SKM-1 (cell line): ENCODE measurements around the gene KDM4B.

Experiments
- DNase-seq: peaks from one replicate; lab custom pipeline; 2025; ENCODE audit not compliant: unreplicated experiment; lab: John Stamatoyannopoulos, UW

The KDM4B gene

DNA sequence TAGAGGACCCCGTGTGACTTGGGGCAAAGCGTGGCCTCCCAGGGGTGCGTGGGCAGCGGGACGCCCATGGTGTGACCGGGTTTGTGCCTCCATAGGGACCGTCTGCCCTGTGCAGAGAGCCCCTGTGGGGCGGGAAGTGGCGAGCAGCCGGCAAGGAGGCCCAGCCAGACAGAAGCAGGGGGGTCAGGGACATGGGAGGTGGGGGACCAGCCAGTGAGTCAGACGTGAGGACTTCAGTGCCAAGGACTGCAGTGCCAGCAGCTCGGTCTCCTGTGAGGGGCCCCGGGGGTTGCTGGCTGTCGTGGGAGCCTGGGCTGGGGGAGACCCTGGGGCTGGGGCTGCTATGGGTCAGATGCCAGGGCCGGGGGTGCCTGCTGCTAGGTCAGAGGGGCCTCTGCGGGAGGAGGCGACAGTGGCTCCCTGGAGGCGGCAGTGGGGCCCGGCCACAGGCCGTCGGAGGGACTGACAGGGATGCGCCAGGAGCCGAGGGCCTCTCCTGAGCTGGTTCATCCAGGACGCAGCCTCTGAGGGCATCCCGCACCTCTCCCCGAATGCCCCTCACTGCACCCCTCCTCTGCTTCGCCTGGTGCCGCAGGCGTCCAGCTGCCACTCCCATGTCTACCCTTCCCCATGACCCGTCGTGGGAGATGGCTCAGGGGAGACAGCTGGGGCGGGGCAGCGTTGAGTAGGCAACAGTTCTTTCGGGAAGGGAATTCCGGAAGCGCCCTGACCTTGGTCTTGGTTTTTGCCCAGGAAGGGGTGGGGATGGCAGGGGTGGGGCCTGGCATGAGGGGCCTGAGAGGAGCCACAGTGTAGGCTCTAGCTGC, 80.0 kb downstream of the KDM4B start:
- DNase-seq = no peak

DNA sequence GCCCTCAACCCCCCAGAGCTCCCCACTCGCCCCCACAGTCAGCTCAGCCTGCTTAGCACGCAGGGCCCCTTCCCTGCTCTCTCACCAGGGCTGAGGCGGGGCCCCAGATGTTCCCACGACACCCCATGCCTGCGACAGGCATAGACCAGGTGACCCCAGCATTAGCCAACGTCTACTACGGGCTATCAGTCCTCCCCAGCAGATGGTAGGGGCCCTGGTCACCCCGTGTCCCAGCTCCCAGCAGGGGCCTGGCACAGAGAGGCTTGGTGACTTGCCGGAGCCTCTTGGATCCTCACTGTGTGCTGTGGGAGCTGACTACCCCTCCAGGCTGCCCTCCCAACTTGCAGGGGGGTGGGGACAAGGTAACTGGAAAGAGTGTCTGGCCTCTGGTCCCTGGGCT, 80.6 kb downstream of the KDM4B start:
- DNase-seq = no peak

DNA sequence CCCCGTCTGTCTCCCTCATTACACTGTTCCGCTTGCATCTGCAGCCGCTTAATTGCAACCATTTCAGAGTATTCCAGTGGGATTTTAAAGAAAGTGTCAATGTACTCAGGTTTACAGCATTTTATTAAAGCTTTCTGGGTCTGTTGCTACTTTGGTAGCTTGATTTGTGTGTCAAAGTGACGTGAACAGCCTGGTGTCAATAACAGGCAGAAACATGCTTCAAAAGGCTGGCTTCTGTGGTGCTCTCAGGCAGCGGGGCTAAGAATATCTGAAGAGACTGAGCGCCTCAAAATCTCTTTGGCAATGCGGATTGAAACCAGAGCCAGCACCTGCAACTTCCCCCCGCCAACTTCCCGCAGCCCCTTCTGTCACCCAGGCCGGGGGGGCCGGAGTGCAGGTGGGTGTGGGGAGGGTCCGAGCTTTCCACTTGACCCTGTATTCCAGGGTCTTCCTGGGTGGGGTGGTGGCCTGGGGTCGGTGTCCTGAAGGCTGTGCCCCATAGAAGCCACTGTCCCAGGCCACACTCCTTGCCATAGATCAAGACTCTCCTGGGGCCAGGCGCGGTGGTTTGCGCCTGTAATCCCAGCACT, 81.2 kb downstream of the KDM4B start:
- no peak for DNase-seq

DNA sequence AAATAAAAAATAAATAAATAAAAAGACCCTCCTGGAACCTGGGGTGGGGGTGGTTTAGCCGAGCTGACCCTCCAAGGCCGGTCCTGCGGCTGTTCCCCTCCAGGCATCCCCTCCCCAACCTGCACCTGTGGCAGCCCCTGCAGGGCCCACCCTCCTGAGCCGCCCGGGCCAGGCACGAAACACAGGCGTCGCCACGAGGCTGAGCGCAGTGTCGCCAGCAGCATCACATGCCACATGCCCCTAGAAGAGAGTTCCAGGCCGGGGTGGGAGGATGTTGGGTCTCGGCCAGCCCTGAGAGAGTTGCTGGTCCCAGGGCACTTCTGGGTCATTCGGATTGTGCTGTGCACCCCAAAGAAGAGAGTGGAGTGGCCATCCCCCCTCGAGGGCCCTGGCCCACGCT, 82.0 kb downstream of the KDM4B start:
- no peak for DNase-seq

DNA sequence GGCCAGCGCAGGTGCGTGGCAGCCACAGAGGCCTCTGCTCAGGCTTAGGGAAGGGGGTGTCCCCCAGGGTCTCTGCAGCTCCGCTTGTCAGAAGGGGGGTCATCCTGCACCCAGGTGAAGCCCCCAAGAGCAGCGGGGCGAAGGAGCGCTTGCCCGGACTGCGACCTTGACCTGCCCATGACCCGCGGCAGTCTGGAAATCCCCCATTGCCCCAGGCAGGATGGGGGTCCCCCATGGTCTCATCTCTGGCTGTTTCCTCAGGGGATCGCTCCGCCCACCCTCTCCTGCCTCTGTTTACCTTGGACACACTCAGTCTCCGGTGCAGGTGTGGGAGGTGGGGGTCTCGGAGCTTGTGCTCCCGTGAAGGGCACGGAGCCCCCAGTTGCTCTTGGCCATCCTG, 82.7 kb downstream of the KDM4B start:
- no peak for DNase-seq

DNA sequence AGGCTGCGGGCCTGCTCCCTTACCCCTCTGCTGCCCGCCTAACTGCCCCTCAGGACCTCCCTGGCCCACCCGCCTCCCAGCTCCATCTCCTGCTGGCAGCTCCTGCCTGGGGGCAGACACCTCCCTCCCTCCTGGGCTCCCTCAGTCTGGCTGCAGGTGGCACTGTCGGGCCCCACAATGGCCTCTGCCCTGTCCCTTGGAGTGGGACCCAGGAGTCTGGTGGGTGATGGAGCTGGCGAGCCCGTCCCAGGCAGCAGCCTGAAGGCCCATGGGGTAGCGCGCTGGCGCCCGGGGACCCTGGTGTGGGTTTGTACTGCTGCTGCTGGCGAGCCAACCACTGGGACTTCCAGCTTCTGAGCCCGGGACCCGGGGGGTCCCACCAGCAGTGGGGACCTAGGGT, 83.6 kb downstream of the KDM4B start:
- DNase-seq = no peak

DNA sequence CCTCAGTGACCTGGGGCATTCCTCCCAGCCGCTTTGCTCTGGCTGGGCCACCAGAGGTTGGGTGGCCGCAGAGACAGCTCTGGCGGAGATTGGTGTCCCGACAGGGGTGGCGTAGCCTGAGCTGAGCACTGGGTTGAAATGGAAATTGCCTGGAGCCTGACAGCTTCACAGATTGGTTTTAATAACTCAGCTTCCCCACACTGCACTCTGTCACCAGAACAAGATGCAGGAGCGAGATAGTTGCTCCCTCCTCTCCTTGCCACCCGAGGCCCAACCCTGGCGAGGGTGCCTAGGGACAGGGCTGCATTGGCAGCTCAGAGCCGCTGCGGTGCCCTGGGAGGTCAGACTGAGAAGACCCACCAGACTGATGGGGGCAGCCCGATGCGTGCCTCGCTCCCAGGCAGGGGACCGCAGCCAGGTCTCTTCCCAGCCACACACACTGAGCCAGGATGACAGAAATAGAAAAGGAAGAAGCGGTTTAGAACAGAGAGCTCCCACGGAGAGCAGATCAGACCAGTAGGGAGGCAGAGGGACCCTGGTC, 84.1 kb downstream of the KDM4B start:
- no peak for DNase-seq

DNA sequence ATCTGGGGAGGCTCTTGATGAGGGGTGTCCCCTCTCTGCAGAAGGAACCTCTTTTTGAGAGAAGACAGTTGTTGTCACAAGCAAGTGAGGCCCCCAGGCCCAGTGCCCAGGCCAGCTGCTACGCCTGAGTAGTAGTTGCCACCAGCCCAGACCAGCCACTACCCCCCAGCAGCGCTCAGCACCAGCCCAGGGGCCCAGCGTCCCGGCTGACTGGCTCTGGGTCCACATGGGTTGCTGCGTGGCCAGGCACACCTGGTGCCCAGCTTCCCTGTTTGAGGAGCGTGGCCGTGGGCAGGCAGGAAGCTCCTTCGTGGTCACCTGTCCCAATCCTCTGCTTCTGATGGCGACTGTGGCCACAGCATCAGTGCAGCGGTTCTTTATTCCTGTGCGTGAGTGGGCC, 84.7 kb downstream of the KDM4B start:
- no peak for DNase-seq

DNA sequence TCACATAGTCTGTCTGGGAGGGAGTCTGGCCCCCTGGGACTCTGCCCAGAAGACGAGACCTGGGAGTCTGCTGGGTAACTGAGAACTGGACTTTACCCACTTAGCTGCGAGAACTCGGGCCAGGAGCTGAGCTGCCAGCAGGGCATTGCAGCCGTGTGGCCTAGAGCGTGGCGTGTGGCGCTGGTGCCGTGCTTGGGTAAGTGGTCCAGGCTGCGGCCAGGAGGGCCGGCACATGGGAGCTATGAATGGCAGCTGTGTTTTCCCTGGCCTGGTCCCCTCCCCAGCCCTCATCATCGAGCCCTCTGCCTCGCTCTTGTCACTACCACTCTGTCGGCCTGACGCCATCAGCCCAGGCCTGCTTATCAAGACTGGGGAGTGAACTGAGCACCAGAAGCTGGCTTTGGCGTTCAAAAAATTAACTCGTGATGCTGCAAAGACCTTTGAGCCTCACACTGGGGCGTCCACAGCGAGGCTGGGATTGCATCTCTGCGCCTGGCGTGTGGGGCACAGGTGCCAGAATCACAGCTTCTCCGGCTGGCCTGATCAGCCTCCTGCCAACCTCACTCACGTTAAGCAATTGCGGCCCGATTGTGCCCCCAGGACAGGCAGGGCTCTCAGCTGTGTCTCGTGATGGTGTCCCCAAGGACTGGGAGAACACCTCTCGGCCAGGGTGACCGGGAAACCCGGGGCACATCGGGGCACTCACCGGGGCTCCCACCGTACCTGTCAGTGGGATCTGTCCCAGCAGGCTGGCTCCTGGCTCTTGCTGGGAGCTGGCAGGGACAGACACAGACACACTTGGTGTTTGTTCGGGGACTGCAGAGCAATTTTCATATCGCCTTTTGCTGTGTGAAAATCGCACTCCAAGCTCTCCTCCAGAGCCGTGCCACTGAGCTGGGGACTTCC, 85.9 kb downstream of the KDM4B start:
- no peak for DNase-seq

DNA sequence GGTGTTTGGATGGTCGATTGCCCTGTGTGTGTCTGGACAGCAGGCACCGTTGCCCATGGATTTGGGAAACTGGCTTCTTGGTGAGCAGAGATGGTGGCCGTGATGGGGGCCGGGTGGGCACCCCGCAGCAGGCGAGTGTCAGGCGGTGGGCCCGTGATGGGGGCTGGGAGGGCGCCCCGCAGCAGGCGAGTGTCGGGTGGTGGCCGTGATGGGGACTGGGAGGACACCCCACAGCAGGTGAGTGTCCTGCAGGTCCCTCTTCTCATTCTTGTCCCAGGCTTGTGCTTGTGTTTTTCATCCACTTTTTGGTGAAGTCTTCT, 86.5 kb downstream of the KDM4B start:
- no peak for DNase-seq

DNA sequence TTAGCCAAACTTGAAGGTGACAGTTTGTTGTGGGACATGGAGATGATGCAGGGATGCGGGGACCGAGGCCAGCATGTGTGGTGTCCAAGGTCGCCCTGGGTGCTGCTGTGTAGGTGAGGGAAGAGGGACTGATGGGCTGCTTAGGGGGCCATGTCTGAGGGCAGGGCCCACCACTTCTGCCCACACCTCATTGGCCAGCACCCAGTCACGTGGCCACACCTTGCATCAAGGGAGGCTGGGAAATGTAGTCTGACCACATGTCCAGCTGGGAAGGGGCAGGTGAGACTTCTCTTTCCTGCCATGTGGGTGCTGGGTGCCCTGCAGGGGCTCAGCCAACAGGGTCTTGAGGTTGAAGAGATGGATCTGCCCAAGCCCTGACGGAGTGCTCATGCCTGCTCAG, 88.9 kb downstream of the KDM4B start:
- no peak for DNase-seq

DNA sequence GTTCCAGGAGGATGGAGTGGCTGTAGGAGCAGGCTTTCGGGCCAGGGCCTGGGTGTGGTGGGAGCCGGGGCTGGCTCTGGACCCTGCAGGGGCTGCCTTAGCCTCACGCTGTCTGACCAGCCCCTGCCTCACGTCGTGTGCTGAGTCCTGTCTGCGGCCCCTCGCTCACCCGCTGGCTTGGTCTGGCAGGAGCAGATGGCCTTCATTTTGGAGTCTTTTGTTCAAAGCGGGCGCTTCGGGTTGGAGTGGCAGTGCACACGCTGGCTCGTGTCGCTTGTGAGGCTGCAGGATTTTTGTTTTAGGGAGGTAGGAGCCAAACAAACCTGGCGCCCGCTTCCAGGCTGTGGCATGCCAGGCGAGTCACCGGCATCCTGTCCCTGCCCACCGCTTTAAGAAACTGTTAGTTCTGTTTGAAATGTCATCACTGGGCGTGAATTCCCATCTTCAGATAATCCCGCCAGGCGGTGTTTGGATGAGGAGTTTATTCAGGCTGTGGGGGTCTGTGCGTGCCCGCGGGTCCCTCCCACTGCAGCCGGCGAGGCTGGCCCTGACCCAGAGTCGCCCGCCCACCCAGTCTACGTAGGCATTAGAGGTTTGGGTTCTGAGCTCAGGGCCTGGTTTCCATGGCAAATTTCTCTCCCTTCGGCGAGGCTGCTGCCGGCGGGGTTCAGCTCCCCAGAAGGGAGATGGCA, 89.8 kb downstream of the KDM4B start:
- DNase-seq = no peak

DNA sequence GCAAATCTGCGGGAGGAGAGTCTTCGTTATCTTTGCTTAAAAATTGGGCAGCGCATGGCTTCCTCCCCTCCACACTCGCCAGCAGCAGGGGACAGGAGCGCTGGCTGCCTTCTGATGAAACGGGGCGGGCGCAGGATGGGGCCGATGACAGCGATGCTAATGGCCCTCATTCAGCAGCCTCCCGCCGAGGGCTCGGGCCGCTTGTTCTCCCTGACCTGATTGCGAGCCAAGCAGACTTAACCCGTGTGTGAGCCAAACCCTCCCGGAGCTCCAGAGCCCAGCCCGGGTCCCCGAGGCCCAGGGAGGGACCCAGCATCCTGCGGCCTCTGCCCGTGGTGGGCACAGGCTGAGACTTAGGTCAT, 90.3 kb downstream of the KDM4B start:
- DNase-seq = no peak

DNA sequence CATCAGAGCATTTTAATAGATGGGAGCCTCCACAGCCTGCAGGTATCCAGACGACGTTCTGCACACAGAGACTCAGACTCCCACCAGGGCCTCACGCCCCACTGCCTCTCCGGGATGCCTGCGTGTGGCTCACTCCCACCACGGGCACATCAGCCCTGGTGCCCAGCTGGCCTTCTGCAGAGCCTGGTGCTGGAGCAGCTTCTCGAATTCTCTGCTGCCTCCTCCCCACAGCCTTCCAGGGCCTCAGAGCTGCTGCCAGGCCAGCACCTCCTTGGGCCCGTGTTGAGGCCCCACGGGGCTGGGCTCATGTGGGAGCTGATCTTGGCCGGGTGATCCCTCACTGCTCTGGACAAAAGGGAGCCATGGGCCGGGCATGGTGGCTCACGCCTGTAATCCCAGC, 90.9 kb downstream of the KDM4B start:
- no peak for DNase-seq

DNA sequence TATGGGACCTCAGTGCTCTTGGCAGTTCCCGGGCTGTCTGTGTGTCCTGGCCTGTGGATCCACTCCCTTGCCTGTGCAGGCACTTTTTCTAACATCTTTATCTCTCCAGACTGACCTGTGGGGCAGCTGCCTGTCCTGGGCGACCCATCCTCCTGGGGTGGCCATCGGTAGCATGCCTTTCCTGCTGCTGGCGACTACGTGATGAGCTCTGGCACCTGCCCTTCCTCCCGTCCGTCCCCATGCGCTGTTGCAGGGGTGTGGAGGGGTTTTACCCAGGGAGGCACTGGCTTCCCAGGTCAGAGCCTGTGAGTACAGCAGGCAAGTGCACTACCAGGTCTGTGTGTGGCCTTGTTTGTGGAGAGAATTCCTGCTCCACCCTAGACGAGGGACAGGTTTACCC, 93.3 kb downstream of the KDM4B start:
- DNase-seq = no peak

DNA sequence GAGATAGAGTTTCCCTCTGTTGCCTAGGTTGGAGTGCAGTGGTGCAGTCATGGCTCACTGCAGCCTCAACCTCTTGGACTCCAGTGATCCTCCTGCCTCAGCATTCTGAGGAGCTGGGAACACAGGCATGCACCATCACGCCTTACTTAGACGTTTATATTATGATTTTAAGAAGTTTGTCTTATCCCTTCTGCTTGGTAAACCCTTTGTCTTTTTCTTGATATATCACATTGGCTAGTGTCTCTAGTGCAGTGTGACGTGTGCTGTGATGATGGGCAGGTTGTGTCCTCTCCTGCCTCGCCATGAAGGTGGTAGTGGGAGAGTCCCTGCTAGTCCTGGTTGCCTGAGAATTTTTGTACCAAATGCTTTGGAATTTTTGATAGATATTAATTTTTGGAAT, 93.9 kb downstream of the KDM4B start:
- no peak for DNase-seq

DNA sequence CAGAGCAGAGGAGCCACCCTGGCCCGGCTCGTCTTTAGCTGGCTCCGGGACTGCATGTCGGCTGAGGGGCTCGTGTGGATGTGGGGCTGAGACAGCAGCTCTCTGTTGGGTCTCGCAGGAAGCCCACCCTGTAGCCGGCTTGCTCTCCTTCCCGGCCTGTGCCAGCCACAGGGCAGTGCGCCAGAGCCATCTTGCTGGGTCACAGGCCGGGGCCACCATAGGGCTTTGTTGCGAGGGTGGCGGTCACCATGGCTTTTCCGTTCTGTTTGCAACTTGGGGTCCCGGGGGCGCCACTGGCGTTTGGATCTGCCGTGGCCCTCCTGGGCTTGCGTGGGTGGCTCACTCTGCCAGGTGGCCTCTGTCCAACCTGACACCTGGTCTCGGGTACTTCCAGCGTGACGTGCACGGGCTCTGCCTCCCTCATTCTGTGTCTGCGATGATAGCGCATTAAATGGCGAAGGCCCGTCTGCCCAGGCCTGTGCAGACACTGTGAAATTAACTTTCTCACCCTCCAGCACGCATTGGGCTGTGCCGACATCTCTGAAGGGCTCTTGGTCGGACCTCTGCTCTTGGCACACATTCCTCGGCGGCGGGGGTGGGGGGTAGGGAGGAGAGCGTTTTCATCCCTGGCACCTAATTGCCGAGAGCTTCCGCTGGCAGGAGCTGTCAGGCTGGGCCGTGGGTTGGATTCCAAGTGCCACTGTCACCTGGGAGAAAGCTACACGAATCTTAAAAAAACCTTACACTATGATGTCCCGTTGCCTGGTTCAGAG, 95.1 kb downstream of the KDM4B start:
- no peak for DNase-seq

DNA sequence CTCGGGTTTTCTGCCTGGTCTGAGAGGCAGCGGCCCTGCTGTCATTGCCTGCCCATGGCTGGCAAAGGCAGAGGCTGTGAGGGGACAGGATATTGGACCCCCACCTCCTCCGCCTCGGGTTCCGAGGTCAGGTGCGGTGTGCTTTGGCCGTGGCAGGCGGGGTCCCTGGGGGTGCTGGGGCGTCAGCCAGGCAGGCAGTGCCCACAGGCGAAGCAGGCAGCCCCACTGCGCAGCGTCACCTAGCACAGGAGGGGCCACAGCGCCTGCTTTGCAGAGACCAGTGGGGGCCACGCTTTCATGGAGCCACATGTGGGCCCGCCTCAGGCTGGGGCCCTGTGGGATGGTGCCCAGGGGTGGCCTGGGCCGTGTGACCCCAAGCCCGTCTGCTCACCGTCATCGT, 96.0 kb downstream of the KDM4B start:
- no peak for DNase-seq

DNA sequence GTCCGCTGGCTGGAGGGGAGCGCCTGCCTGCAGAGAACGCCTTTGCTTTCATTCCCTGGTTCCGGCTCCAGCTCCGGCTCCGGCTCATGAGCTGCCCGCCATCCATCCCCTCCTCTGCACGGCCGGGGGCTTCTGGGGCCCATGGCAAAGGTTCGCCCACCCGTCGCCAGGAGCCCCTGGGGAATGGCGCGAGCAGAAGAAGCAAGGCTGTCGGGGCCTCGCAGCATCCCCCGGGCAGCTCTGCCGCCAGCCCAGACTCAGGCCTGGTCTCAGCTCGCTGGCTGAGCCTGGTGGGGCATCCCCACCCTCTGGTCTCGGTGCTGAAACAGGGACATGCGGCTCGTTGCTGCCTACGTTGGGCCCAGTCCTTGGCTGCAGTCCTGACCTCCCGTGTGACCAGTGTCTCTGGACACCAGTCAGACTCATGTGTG, 96.8 kb downstream of the KDM4B start:
- no peak for DNase-seq

DNA sequence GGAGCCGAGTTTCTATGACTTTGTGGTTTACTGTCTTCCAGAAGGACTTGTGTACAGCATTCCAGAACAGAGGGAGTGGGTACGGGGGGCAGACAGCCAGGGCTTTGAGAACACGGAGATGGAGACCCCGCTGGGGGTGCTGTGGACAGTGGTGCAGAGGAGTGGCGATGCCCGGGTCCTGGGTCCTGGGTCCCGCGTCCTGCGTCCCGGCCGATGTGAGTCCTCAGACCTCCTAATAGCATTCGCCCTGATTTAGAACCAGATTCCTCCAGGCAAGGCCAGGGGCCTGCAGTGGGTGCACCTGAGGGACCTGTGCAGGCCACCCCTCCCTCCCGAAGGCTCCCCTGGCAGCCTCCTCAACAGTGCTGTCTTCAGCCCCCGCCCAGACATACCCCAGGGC, 97.9 kb downstream of the KDM4B start:
- DNase-seq = no peak

DNA sequence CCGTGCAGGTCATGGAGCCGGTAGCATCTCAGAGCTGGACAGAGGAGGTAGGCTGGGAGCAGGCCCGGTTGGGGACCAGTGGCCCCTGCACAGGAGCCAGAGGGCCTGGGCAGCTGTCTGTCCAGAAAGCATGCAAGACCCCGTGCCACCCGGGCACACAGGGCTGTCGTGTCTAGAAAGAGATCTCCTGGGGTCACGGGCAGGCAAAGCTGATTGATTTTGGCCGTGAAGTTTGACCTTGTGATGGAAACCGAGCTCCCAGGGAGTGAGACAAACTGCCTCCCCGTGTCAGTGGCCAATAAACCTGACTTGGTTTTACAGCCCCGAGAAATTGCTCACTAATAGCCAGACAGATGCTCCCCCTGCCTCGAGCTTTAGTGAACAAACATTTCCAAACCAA, 98.8 kb downstream of the KDM4B start:
- no peak for DNase-seq
